GM12878 (cell line): Measurements from ENCODE around the gene ASCL4. TPM values are rescaled to one million over a fixed set of nuclear protein-coding genes. Genes with fewer than 3 reads are reported as not detected.

Experiments used
- ATAC-seq: fragments of 200-7000 bp; cut with Tn5 transposase; 3 replicates; pipeline ENCODE4 v1.9.1; 2020; ENCODE audit warnings: mild to moderate bottlenecking, moderate library complexity
- BruUV-seq: library from RNA; stranded (reverse); fragments of 400-500 nt; replicated peaks from 2 replicates; lab custom pipeline; 2021; lab: Mats Ljungman, UMichigan
- CTCF ChIA-PET: fragments of 300-600 bp; sonication (Branson Sonifier 250); formaldehyde crosslinking; extraction: SDS; loops from one replicate; lab custom pipeline; 2021; ENCODE audit warnings: inconsistent platforms; lab: Yijun Ruan, JAX
- POLR2A ChIA-PET: fragments of 350-600 bp; formaldehyde crosslinking; extraction: SDS; loops from one replicate; lab custom pipeline; 2021; ENCODE audit warnings: inconsistent platforms; lab: Charles Lee
- RAD21 ChIA-PET: fragments of 300-600 bp; sonication (Branson Sonifier 250); formaldehyde crosslinking; loops from one replicate; lab custom pipeline; 2023; ENCODE audit warnings: antibody characterized with exemption; ENCODE audit not compliant: unreplicated experiment; lab: Charles Lee
- SMC1A ChIA-PET: fragments of 300-600 bp; sonication (Branson Sonifier 250); formaldehyde crosslinking; loops from one replicate; lab custom pipeline; 2023; ENCODE audit not compliant: unreplicated experiment, uncharacterized antibody; lab: Charles Lee
- DNase-seq: peaks from one replicate; pipeline ENCODE4 v3.0.0-alpha.2; 2011; ENCODE audit warnings: low read depth, low spot score
- FAIRE-seq: peaks from 3 replicates; lab custom pipeline; 2011; peaks lifted over from hg19 to GRCh38; lab: Jason Lieb, UNC
- H2AFZ ChIP-seq: 2 replicates; pipeline ENCODE4 v1.6.0; 2011; ENCODE audit warnings: low read depth, low read length, control low read depth; ENCODE audit not compliant: control insufficient read depth
- H3K27ac ChIP-seq: 2 replicates; pipeline ENCODE4 v1.5.1; 2011; ENCODE audit warnings: control low read depth; ENCODE audit not compliant: control insufficient read depth, insufficient read depth
- H3K27me3 ChIP-seq, 2 experiments: replicated peaks in 1 of 2; 2 replicates each; pipeline versions ENCODE4 v1.6.0 to v1.6.1; 2011; ENCODE audit warnings: low read length in 1 of 2; ENCODE audit not compliant: control insufficient read depth in 2 of 2, insufficient read depth in 2 of 2
- H3K36me3 ChIP-seq, 2 experiments: 2 replicates each; pipeline ENCODE4 v1.5.1; 2011; ENCODE audit warnings: low read length in 1 of 2; ENCODE audit not compliant: control insufficient read depth in 2 of 2, insufficient read depth in 2 of 2
- H3K4me1 ChIP-seq: 2 replicates; pipeline ENCODE4 v1.6.1; 2011; ENCODE audit warnings: mild to moderate bottlenecking, low read length, moderate library complexity, mixed read lengths; ENCODE audit not compliant: control insufficient read depth, insufficient read depth
- H3K4me2 ChIP-seq: 2 replicates; pipeline ENCODE4 v1.6.0; 2011; ENCODE audit warnings: control low read depth; ENCODE audit not compliant: control insufficient read depth, insufficient read depth
- H3K4me3 ChIP-seq: fragments of 200-600 bp; sonication (generic); 2 replicates; pipeline ENCODE4 v1.5.1; 2016
- H3K79me2 ChIP-seq: 2 replicates; pipeline ENCODE4 v1.6.0; 2011; ENCODE audit warnings: low read length; ENCODE audit not compliant: control insufficient read depth, insufficient read depth
- H3K9ac ChIP-seq: 2 replicates; pipeline ENCODE4 v1.8.0; 2011; ENCODE audit warnings: low read length, control low read depth, mixed read lengths; ENCODE audit not compliant: control insufficient read depth, insufficient read depth
- H3K9me3 ChIP-seq: replicated peaks from 3 replicates; pipeline ENCODE4 v1.5.1; 2011; ENCODE audit warnings: mild to moderate bottlenecking, low read length; ENCODE audit not compliant: control insufficient read depth, insufficient read depth
- H4K20me1 ChIP-seq: 2 replicates; pipeline ENCODE4 v1.6.0; 2011; ENCODE audit not compliant: control insufficient read depth, insufficient read depth
- CHD2 ChIP-seq: IDR thresholded peaks from 2 replicates; pipeline ENCODE4 v1.6.1; 2011; ENCODE audit warnings: low read depth, low read length, improper control_type of control experiment, borderline replicate concordance
- E2F8 ChIP-seq: fragments of 450-650 bp; IDR thresholded peaks from 2 replicates; pipeline ENCODE4 v1.6.1; 2018; ENCODE audit warnings: mild to moderate bottlenecking, low read depth, moderate library complexity; ENCODE audit not compliant: partially characterized antibody
- ETV6 ChIP-seq, 2 experiments: fragments of 450-650 bp in 1 of 2; IDR thresholded peaks in 1 of 2; conservative IDR thresholded peaks in 1 of 2; 2 replicates each; pipeline ENCODE4 v1.6.1; 2014; ENCODE audit warnings: antibody characterized with exemption in 1 of 2, borderline replicate concordance in 1 of 2, low read depth in 1 of 2, mild to moderate bottlenecking in 1 of 2, moderate library complexity in 1 of 2
- HDAC2 ChIP-seq: fragments of 200-600 bp; sonication (generic); IDR thresholded peaks from 2 replicates; pipeline ENCODE4 v1.6.1; 2017
- POLR2AphosphoS2 ChIP-seq: IDR thresholded peaks from 2 replicates; pipeline ENCODE4 v1.6.1; 2011; ENCODE audit warnings: low read depth, mild to moderate bottlenecking, low read length, improper control_type of control experiment, moderate library complexity
- WGBS: methylation state at CpG from one replicate; pipeline ENCODE4 v1.1.6; 2016; ENCODE audit warnings: low lambda C conversion rate; ENCODE audit not compliant: insufficient replicate concordance, insufficient coverage; ENCODE audit errors: missing lambda C conversion rate; 5-methylcytosine and 5-hydroxymethylcytosine counted together
- in situ Hi-C: fragments of 300-500 bp; cut with MboI; formaldehyde crosslinking; loops from 9 replicates; pipeline ENCODE4 v1.14.3; 2018; ENCODE audit warnings: mixed read lengths
- intact Hi-C: fragments of 100-400 bp; cut with micrococcal nuclease; formaldehyde crosslinking; loops from one replicate; pipeline ENCODE4 v1.14.2; 2022; ENCODE audit not compliant: unreplicated experiment
- polyA plus RNA-seq, 11 experiments: library from polyadenylated mRNA; depleted of rRNA in 4 of 11; unstranded in 6 of 11; stranded (reverse) in 5 of 11; fragments of >200 nt; fragmentation: Nextera tagmentation in 4 of 11; fragmentation: Illumina TruSeq in 1 of 11; extraction: Ambion mirVana in 4 of 11; extraction: Trizol in 1 of 11; gene quantifications; 1 replicate in 1 of 11; 2 replicates in 10 of 11; pipeline versions ENCODE4 v1.2.1 to v1.2.3, GENCODE V29; 2011 to 2016; ENCODE audit warnings: inconsistent platforms in 2 of 11, missing spikeins in 2 of 11, low read depth in 1 of 11
- total RNA-seq, 4 experiments: library from RNA; depleted of rRNA in 3 of 4; stranded (reverse); fragments of >200 nt in 3 of 4; fragmentation: Illumina TruSeq in 1 of 4; extraction: Trizol in 1 of 4; gene quantifications; 2 replicates each; pipeline versions ENCODE4 v1.2.1 to v1.2.3, GENCODE V29; 2013 to 2021
- TF ChIP-seq, protein P1 (sequence below): fragments of 450-650 bp; formaldehyde crosslinking; IDR thresholded peaks from 2 replicates; pipeline ENCODE4 v1.4.0; 2022; ENCODE audit warnings: mild to moderate bottlenecking, moderate library complexity

The ASCL4 gene
- total and polyA plus RNA-seq, 10 of the 15 experiments (the other 5 are each of a cell fraction or from before 2014, with no cell fraction given), result not detected

GRCh38 chr12:107730618-107731341, 43.7 kb upstream of the ASCL4 start:
- DNase-seq, result no peak
- RAD21 ChIA-PET, result no interaction called here
- no peak overlapping the region for H3K9ac ChIP-seq
- intact Hi-C loops, result no loop called here
- TF ChIP-seq, protein P1, sequence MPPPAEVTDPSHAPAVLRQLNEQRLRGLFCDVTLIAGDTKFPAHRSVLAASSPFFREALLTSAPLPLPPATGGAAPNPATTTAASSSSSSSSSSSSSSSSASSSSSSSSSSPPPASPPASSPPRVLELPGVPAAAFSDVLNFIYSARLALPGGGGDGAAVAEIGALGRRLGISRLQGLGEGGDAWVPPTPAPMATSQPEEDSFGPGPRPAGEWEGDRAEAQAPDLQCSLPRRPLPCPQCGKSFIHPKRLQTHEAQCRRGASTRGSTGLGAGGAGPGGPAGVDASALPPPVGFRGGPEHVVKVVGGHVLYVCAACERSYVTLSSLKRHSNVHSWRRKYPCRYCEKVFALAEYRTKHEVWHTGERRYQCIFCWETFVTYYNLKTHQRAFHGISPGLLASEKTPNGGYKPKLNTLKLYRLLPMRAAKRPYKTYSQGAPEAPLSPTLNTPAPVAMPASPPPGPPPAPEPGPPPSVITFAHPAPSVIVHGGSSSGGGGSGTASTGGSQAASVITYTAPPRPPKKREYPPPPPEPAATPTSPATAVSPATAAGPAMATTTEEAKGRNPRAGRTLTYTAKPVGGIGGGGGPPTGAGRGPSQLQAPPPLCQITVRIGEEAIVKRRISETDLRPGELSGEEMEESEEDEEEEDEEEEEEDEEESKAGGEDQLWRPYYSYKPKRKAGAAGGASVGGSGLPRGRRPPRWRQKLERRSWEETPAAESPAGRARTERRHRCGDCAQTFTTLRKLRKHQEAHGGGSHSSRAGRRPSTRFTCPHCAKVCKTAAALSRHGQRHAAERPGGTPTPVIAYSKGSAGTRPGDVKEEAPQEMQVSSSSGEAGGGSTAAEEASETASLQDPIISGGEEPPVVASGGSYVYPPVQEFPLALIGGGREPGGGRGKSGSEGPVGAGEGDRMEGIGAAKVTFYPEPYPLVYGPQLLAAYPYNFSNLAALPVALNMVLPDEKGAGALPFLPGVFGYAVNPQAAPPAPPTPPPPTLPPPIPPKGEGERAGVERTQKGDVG (CRISPR knock-in tag), result no peak
- no peak for TF ChIP-seq CHD2
- no peak for TF ChIP-seq E2F8
- no peak for TF ChIP-seq POLR2AphosphoS2
- no peak for TF ChIP-seq HDAC2
- no peak for TF ChIP-seq ETV6 (conservative IDR thresholded peaks at IDR 0.05 in 1 of 2, IDR thresholded peaks at IDR 0.05 in 1 of 2; ENCODE audit: borderline replicate concordance in 1 of 2, low read depth in 1 of 2)
- TF ChIP-seq, all 136 proteins: peak for 0
- in situ Hi-C loops, result no loop called here
- no peak overlapping the region for H3K27ac ChIP-seq
- ATAC-seq (no peak; the same call in 2 of the 3 replicates), FAIRE-seq (no peak)
- no peaks in the 10 kb centered on the region for H4K20me1 ChIP-seq
- POLR2A ChIA-PET, result no interaction called here
- no peaks in the 10 kb centered on the region for H3K27me3 ChIP-seq
- no peaks in the 10 kb centered on the region for H3K79me2 ChIP-seq
- BruUV-seq, result no TSS peak
- peaks cover 4% of the 10 kb centered on the region for H3K4me1 ChIP-seq
- SMC1A ChIA-PET, result no interaction called here
- 74% methylated on average over 4 of the region's 4 CpGs for WGBS
- no peak overlapping the region for H3K4me2 ChIP-seq
- H3K9me3 ChIP-seq, result no peaks in the 10 kb centered on the region
- no peak overlapping the region for H2AFZ ChIP-seq
- H3K4me3 ChIP-seq, result no peak overlapping the region
- CTCF ChIA-PET, result interaction anchor here (1.0 kb wide), 1 partner anchor 10 kb away, joined by 3 read pairs; no protein-coding TSS in a partner anchor
- H3K36me3 ChIP-seq, result peaks cover 0 to 12% of the 10 kb centered on the region in 2 experiments; a peak in 3 of 4 replicates
